ENCODE results near the gene CLDN12. TPM values are rescaled to one million over a fixed set of nuclear protein-coding genes. Genes with fewer than 3 reads are reported as not detected.

CLDN12 gene
- polyA plus RNA-seq, 2 of the 4 experiments (the other 2 are of a cell fraction): 19.9 to 51.3 TPM

DNA sequence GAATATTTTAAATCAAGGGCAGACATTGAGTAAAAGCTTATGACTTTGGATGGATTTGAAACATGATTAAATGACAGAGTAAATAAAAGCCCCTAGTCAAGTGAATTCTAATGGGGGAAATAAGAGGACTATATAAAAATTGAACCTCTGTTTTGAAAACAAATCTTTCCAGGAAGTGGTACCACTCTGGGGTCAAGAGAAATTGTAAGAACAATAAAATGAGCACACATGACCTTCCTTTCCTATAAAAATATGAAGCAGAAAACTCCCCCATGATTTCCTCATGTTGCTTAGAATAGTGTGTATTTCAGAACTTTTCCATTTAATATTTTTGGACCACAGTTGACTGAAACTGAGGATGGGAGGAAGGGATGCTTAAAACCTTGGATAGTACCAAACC lies 12.3 kb upstream of the CLDN12 start (continued):
- no peak for TF ChIP-seq ESRRA (IDR thresholded peaks at IDR 0.05; ENCODE audit: borderline replicate concordance, low read length)

DNA sequence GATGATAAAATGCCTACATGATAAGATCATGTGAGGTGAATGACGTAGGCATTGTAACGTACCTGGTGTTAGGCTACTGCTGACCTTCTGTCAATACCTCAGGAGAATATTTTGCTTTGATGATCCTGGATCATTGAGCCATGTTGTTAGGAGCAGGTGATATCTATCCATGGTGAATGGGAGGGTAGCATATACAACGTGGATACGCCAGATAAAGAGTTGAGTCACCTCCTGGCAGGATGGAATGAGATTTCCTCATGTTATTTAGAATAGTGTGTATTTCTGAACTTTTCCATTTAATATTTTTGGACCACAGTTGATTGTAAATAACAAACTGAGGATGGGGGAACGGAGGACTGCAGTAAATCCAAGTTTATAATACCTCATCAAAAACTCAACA lies 11.8 kb upstream of the CLDN12 start:
- WGBS (ENCODE audit: missing lambda C conversion rate): 87% methylated on average over 5 of the region's 5 CpGs
- CTCF ChIA-PET: no interaction called here
- H3K4me2 ChIP-seq: no peak overlapping the region
- H3K4me1 ChIP-seq: no peaks in the 10 kb centered on the region
- POLR2A ChIA-PET: no interaction called here
- H3K27ac ChIP-seq: no peak overlapping the region
- peaks cover 12% of the 10 kb centered on the region; the same call in 1 of the 3 replicates for H3K9me3 ChIP-seq
- TF ChIP-seq SMC3 (IDR thresholded peaks at IDR 0.05) (no peak), SREBF2 (IDR thresholded peaks at IDR 0.05) (no peak), FOXS1 (CRISPR knock-in tag; IDR thresholded peaks at IDR 0.05) (no peak), CBX8 (IDR thresholded peaks at IDR 0.05) (no peak), NR3C1 (IDR thresholded peaks at IDR 0.05) (no peak), HOXA7 (CRISPR knock-in tag; IDR thresholded peaks at IDR 0.05) (no peak), NPAS2 (CRISPR knock-in tag; IDR thresholded peaks at IDR 0.05; ENCODE audit: borderline replicate concordance) (no peak), GATA3 (IDR thresholded peaks at IDR 0.05; ENCODE audit: borderline replicate concordance) (no peak), EP300 (IDR thresholded peaks at IDR 0.05) (no peak), TP53 (CRISPR knock-in tag; IDR thresholded peaks at IDR 0.05) (no peak), HDAC2 (IDR thresholded peaks at IDR 0.05) (no peak), EHMT2 (IDR thresholded peaks at IDR 0.05; ENCODE audit: low read depth) (no peak), RFX5 (IDR thresholded peaks at IDR 0.05) (no peak), CEBPB (IDR thresholded peaks at IDR 0.05) (no peak)
- TF ChIP-seq, protein P1, sequence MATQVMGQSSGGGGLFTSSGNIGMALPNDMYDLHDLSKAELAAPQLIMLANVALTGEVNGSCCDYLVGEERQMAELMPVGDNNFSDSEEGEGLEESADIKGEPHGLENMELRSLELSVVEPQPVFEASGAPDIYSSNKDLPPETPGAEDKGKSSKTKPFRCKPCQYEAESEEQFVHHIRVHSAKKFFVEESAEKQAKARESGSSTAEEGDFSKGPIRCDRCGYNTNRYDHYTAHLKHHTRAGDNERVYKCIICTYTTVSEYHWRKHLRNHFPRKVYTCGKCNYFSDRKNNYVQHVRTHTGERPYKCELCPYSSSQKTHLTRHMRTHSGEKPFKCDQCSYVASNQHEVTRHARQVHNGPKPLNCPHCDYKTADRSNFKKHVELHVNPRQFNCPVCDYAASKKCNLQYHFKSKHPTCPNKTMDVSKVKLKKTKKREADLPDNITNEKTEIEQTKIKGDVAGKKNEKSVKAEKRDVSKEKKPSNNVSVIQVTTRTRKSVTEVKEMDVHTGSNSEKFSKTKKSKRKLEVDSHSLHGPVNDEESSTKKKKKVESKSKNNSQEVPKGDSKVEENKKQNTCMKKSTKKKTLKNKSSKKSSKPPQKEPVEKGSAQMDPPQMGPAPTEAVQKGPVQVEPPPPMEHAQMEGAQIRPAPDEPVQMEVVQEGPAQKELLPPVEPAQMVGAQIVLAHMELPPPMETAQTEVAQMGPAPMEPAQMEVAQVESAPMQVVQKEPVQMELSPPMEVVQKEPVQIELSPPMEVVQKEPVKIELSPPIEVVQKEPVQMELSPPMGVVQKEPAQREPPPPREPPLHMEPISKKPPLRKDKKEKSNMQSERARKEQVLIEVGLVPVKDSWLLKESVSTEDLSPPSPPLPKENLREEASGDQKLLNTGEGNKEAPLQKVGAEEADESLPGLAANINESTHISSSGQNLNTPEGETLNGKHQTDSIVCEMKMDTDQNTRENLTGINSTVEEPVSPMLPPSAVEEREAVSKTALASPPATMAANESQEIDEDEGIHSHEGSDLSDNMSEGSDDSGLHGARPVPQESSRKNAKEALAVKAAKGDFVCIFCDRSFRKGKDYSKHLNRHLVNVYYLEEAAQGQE (IDR thresholded peaks at IDR 0.05): no peak
- TF ChIP-seq, protein P2, sequence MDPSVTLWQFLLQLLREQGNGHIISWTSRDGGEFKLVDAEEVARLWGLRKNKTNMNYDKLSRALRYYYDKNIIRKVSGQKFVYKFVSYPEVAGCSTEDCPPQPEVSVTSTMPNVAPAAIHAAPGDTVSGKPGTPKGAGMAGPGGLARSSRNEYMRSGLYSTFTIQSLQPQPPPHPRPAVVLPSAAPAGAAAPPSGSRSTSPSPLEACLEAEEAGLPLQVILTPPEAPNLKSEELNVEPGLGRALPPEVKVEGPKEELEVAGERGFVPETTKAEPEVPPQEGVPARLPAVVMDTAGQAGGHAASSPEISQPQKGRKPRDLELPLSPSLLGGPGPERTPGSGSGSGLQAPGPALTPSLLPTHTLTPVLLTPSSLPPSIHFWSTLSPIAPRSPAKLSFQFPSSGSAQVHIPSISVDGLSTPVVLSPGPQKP (IDR thresholded peaks at IDR 0.05; ENCODE audit: low read depth, low read length): no peak
- TF ChIP-seq, protein P3, sequence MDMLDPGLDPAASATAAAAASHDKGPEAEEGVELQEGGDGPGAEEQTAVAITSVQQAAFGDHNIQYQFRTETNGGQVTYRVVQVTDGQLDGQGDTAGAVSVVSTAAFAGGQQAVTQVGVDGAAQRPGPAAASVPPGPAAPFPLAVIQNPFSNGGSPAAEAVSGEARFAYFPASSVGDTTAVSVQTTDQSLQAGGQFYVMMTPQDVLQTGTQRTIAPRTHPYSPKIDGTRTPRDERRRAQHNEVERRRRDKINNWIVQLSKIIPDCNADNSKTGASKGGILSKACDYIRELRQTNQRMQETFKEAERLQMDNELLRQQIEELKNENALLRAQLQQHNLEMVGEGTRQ (IDR thresholded peaks at IDR 0.05): no peak
- no peak for FAIRE-seq
- H3K4me3 ChIP-seq: no peak overlapping the region
- ATAC-seq: no peak
- no peak for DNase-seq (ENCODE audit: low read depth in 1 of 2, low spot score in 1 of 2)

DNA sequence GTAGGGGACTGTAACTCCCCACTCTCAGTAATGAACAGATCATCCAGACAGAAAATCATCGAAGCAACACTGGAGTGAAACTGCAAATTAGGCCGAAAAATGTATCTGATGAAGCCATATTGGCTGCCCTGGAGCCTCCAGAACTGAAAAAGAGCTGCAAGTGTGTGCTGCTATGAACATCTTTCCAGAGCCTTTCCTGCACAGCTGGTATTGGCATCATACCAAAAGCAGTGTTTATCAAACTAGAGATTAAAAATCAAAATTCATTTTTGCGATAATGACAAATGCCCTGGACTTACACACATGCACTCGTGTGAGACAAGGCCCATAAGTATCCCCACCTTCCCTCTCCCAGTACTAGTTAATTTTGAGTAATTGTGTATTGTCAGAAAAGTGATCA lies 6.8 kb upstream of the CLDN12 start:
- ChIA-PET POLR2A (no interaction called here), CTCF (no interaction called here)
- no peak overlapping the region for H3K27ac ChIP-seq
- no peaks in the 10 kb centered on the region for H3K4me1 ChIP-seq
- FAIRE-seq (no peak), DNase-seq (ENCODE audit: low read depth in 1 of 2, low spot score in 1 of 2) (no peak), ATAC-seq (no peak)
- no peak overlapping the region for H3K4me3 ChIP-seq
- no peak overlapping the region for H3K4me2 ChIP-seq
- WGBS (ENCODE audit: missing lambda C conversion rate): 82% methylated on average over 4 of the region's 4 CpGs
- TF ChIP-seq POLR2AphosphoS2 (conservative IDR thresholded peaks at IDR 0.05; ENCODE audit: low read length) (no peak), SMC3 (IDR thresholded peaks at IDR 0.05) (no peak), GATA3 (IDR thresholded peaks at IDR 0.05; ENCODE audit: borderline replicate concordance) (no peak)
- peaks cover 34% of the 10 kb centered on the region; the same call in 2 of the 3 replicates for H3K9me3 ChIP-seq
